HEK293 (cell line): ENCODE measurements around the gene COX17.

ENCODE experiments used
- CTCF ChIA-PET: fragments of 350-600 bp; formaldehyde crosslinking; extraction: SDS; loops from one replicate; lab custom pipeline; 2021; ENCODE audit warnings: antibody characterized with exemption; lab: Yijun Ruan, JAX
- POLR2A ChIA-PET: fragments of 300-600 bp; formaldehyde crosslinking; extraction: SDS; loops from one replicate; lab custom pipeline; 2020; ENCODE audit warnings: antibody characterized with exemption, inconsistent platforms; lab: Yijun Ruan, JAX
- H3K27ac ChIP-seq: fragments of 200-500 bp; sonication (Bioruptor generic); 2 replicates; pipeline ENCODE4 v1.5.1; 2014; ENCODE audit warnings: low read depth, low read length, control low read depth, inconsistent platforms; ENCODE audit errors: extremely low read depth
- H3K36me3 ChIP-seq, 2 experiments: fragments of 200-500 bp in 1 of 2; sonication (Bioruptor generic) in 1 of 2; 1 replicate in 1 of 2; 2 replicates in 1 of 2; pipeline ENCODE4 v1.5.1; 2014 to 2017; ENCODE audit warnings: inconsistent platforms in 2 of 2, low read length in 2 of 2; ENCODE audit not compliant: control insufficient read depth in 2 of 2, insufficient read depth in 1 of 2
- H3K4me1 ChIP-seq: fragments of 200-500 bp; sonication (Bioruptor generic); 2 replicates; pipeline ENCODE4 v1.5.1; 2014; ENCODE audit warnings: mild to moderate bottlenecking, low read length, inconsistent platforms; ENCODE audit not compliant: control insufficient read depth, insufficient read depth
- H3K4me3 ChIP-seq: 2 replicates; pipeline ENCODE4 v1.5.1; 2011; ENCODE audit warnings: low read depth, mild to moderate bottlenecking, control low read depth, low read length, moderate library complexity
- H3K9me3 ChIP-seq: fragments of 200-500 bp; sonication (Bioruptor generic); 2 replicates; pipeline ENCODE4 v1.5.1; 2014; ENCODE audit warnings: low read depth, low read length, inconsistent platforms; ENCODE audit not compliant: control insufficient read depth, insufficient read depth
- AEBP2 ChIP-seq: fragments of 450-650 bp; formaldehyde crosslinking; IDR thresholded peaks from 2 replicates; pipeline ENCODE4 v1.5.1; 2016; ENCODE audit warnings: missing biosample characterization, missing genetic modification characterization, borderline replicate concordance
- YY2 ChIP-seq: fragments of 450-650 bp; formaldehyde crosslinking; IDR thresholded peaks from 2 replicates; pipeline ENCODE4 v1.5.1; 2016; ENCODE audit warnings: missing biosample characterization, missing genetic modification characterization
- ZBTB11 ChIP-seq: fragments of 450-650 bp; formaldehyde crosslinking; conservative IDR thresholded peaks from 2 replicates; pipeline ENCODE4 v1.5.1; 2016; ENCODE audit warnings: low read depth, missing biosample characterization, missing genetic modification characterization
- ZBTB44 ChIP-seq: fragments of 450-650 bp; IDR thresholded peaks from 2 replicates; pipeline ENCODE4 v1.5.1; 2018; ENCODE audit warnings: missing biosample characterization, mild to moderate bottlenecking, missing genetic modification characterization
- ZBTB8A ChIP-seq: fragments of 450-650 bp; formaldehyde crosslinking; IDR thresholded peaks from 2 replicates; pipeline ENCODE4 v1.5.1; 2016; ENCODE audit warnings: missing biosample characterization, missing genetic modification characterization
- ZFHX2 ChIP-seq: fragments of 450-650 bp; formaldehyde crosslinking; conservative IDR thresholded peaks from 2 replicates; pipeline ENCODE4 v1.5.1; 2016; ENCODE audit warnings: missing biosample characterization, missing genetic modification characterization
- ZFP69B ChIP-seq: fragments of 450-650 bp; formaldehyde crosslinking; IDR thresholded peaks from 2 replicates; pipeline ENCODE4 v1.5.1; 2016; ENCODE audit warnings: missing biosample characterization, missing genetic modification characterization
- ZNF391 ChIP-seq: fragments of 450-650 bp; formaldehyde crosslinking; IDR thresholded peaks from 2 replicates; pipeline ENCODE4 v1.5.1; 2016; ENCODE audit warnings: low read depth, missing biosample characterization, missing genetic modification characterization, borderline replicate concordance
- ZNF449 ChIP-seq: fragments of 450-650 bp; formaldehyde crosslinking; IDR thresholded peaks from 2 replicates; pipeline ENCODE4 v1.5.1; 2017; ENCODE audit warnings: missing biosample characterization, mild to moderate bottlenecking, missing genetic modification characterization, moderate library complexity
- ZNF514 ChIP-seq: fragments of 450-650 bp; formaldehyde crosslinking; IDR thresholded peaks from 2 replicates; pipeline ENCODE4 v1.5.1; 2016; ENCODE audit warnings: missing biosample characterization, missing genetic modification characterization
- ZNF529 ChIP-seq: fragments of 450-650 bp; formaldehyde crosslinking; IDR thresholded peaks from 2 replicates; pipeline ENCODE4 v1.5.1; 2017; ENCODE audit warnings: missing genetic modification characterization, missing biosample characterization; ENCODE audit not compliant: insufficient replicate concordance
- ZNF530 ChIP-seq: fragments of 450-650 bp; formaldehyde crosslinking; IDR thresholded peaks from 2 replicates; pipeline ENCODE4 v1.5.1; 2016; ENCODE audit warnings: low read depth, missing biosample characterization, missing genetic modification characterization
- ZNF561 ChIP-seq: fragments of 450-650 bp; IDR thresholded peaks from 2 replicates; pipeline ENCODE4 v1.5.1; 2018; ENCODE audit warnings: missing biosample characterization, missing genetic modification characterization, borderline replicate concordance
- ZNF585B ChIP-seq: fragments of 450-650 bp; formaldehyde crosslinking; IDR thresholded peaks from 2 replicates; pipeline ENCODE4 v1.5.1; 2016; ENCODE audit warnings: missing biosample characterization, missing genetic modification characterization
- ZNF621 ChIP-seq: fragments of 450-650 bp; formaldehyde crosslinking; IDR thresholded peaks from 2 replicates; pipeline ENCODE4 v1.5.1; 2017; ENCODE audit warnings: missing biosample characterization, missing genetic modification characterization
- ZNF692 ChIP-seq: fragments of 450-650 bp; formaldehyde crosslinking; IDR thresholded peaks from 2 replicates; pipeline ENCODE4 v1.5.1; 2016; ENCODE audit warnings: missing biosample characterization, missing genetic modification characterization
- ZNF76 ChIP-seq: fragments of 450-650 bp; formaldehyde crosslinking; IDR thresholded peaks from 2 replicates; pipeline ENCODE4; 2016; ENCODE audit warnings: low read depth, missing biosample characterization, missing genetic modification characterization, borderline replicate concordance
- ZSCAN16 ChIP-seq: fragments of 450-650 bp; formaldehyde crosslinking; IDR thresholded peaks from 2 replicates; pipeline ENCODE4 v1.5.1; 2016; ENCODE audit warnings: missing biosample characterization, missing genetic modification characterization

Gene COX17

GRCh38 chr3:119626196-119626595, 51.0 kb downstream of the COX17 start:
- Histone ChIP-seq H3K36me3 (no peaks in the 10 kb centered on the region), H3K4me3 (no peak overlapping the region), H3K9me3 (no peaks in the 10 kb centered on the region), H3K27ac (no peak overlapping the region), H3K4me1 (no peaks in the 10 kb centered on the region)
- ChIA-PET POLR2A (no interaction called here), CTCF (no interaction called here)
- TF ChIP-seq ZBTB44 = no peak
- TF ChIP-seq ZNF449 = no peak
- no peak for TF ChIP-seq ZNF692 (tag by site-specific recombination)
- TF ChIP-seq ZNF561 (tag by site-specific recombination) = no peak
- TF ChIP-seq ZSCAN16 (tag by site-specific recombination) = no peak
- TF ChIP-seq ZFHX2 (tag by site-specific recombination) = no peak
- TF ChIP-seq ZNF585B (tag by site-specific recombination) = no peak
- no peak for TF ChIP-seq ZFP69B (tag by site-specific recombination)
- TF ChIP-seq ZNF530 = no peak
- TF ChIP-seq ZNF529 (tag by site-specific recombination) = no peak
- no peak for TF ChIP-seq ZNF514 (tag by site-specific recombination)
- TF ChIP-seq YY2 = no peak
- no peak for TF ChIP-seq ZNF391
- no peak for TF ChIP-seq ZNF621 (tag by site-specific recombination)
- TF ChIP-seq ZNF76 (tag by site-specific recombination) = no peak
- no peak for TF ChIP-seq ZBTB8A (tag by site-specific recombination)
- TF ChIP-seq ZBTB11 (tag by site-specific recombination) = no peak
- no peak for TF ChIP-seq AEBP2 (tag by site-specific recombination)
